ENCODE data around the gene IL9R.

The IL9R gene

GRCh38 chrX:155997436-155997835 is at the start of gene IL9R:
IL9R (plus strand) TSS chrX:155997696; CDS start chrX:155997760, 64 bp downstream.
- Histone ChIP-seq H3K79me2 (no peaks in the 10 kb centered on the region), H3K27ac (no peak within 1 kb of the TSS), H3K9me3 (ENCODE audit: control insufficient read depth, low read length) (no peaks in the 10 kb centered on the region), H3K36me3 (ENCODE audit: control insufficient read depth, insufficient read depth, low read length) (no peaks in the 10 kb centered on the region), H3K4me3 (ENCODE audit: low read depth, low read length) (no peak within 1 kb of the TSS), H3K4me1 (no peaks in the 10 kb centered on the region), H2AFZ (no peak within 1 kb of the TSS), H3K4me2 (ENCODE audit: low read length) (no peak within 1 kb of the TSS), H3K27me3 (ENCODE audit: control insufficient read depth, insufficient read depth, low read length) (no peaks in the 10 kb centered on the region), H3K9ac (no peak within 1 kb of the TSS)
- TF ChIP-seq CTCF (IDR thresholded peaks at IDR 0.05): no peak

GRCh38 chrX:155949098-155949497 is 48.4 kb upstream of the IL9R start:
- H3K4me1 ChIP-seq: no peaks in the 10 kb centered on the region
- H3K9me3 ChIP-seq (ENCODE audit: control insufficient read depth, low read length): no peaks in the 10 kb centered on the region
- H3K4me2 ChIP-seq (ENCODE audit: low read length): no peak overlapping the region
- H3K27me3 ChIP-seq (ENCODE audit: control insufficient read depth, insufficient read depth, low read length): no peaks in the 10 kb centered on the region
- no peak overlapping the region for H2AFZ ChIP-seq
- H3K27ac ChIP-seq: no peak overlapping the region
- TF ChIP-seq CTCF (IDR thresholded peaks at IDR 0.05): no peak
- H3K9ac ChIP-seq: no peak overlapping the region
- H3K4me3 ChIP-seq (ENCODE audit: low read depth, low read length): no peak overlapping the region
- H3K36me3 ChIP-seq (ENCODE audit: control insufficient read depth, insufficient read depth, low read length): no peaks in the 10 kb centered on the region
- no peaks in the 10 kb centered on the region for H3K79me2 ChIP-seq

- Histone ChIP-seq H3K4me2 (ENCODE audit: low read length) (no peak overlapping the region), H3K4me1 (no peaks in the 10 kb centered on the region), H3K9me3 (ENCODE audit: control insufficient read depth, low read length) (no peaks in the 10 kb centered on the region), H3K9ac (no peak overlapping the region), H2AFZ (no peak overlapping the region), H3K79me2 (no peaks in the 10 kb centered on the region), H3K27ac (no peak overlapping the region), H3K27me3 (ENCODE audit: control insufficient read depth, insufficient read depth, low read length) (no peaks in the 10 kb centered on the region), H3K4me3 (ENCODE audit: low read depth, low read length) (no peak overlapping the region), H3K36me3 (ENCODE audit: control insufficient read depth, insufficient read depth, low read length) (no peaks in the 10 kb centered on the region)
- TF ChIP-seq CTCF (IDR thresholded peaks at IDR 0.05): no peak
These were observed 46.2 kb upstream of the IL9R start for GRCh38 chrX:155951237-155951789.

- Histone ChIP-seq H3K36me3 (ENCODE audit: control insufficient read depth, insufficient read depth, low read length) (no peaks in the 10 kb centered on the region), H2AFZ (no peak overlapping the region), H3K4me3 (ENCODE audit: low read depth, low read length) (no peak overlapping the region), H3K79me2 (no peaks in the 10 kb centered on the region), H3K9me3 (ENCODE audit: control insufficient read depth, low read length) (no peaks in the 10 kb centered on the region), H3K4me2 (ENCODE audit: low read length) (no peak overlapping the region), H3K27me3 (ENCODE audit: control insufficient read depth, insufficient read depth, low read length) (no peaks in the 10 kb centered on the region), H3K4me1 (no peaks in the 10 kb centered on the region), H3K9ac (no peak overlapping the region), H3K27ac (no peak overlapping the region)
- no peak for TF ChIP-seq CTCF (IDR thresholded peaks at IDR 0.05)
These were observed 44.4 kb upstream of the IL9R start for GRCh38 chrX:155953055-155953454.

GRCh38 chrX:155954793-155955192 is 42.7 kb upstream of the IL9R start:
- H3K27me3 ChIP-seq (ENCODE audit: control insufficient read depth, insufficient read depth, low read length): no peaks in the 10 kb centered on the region
- no peaks in the 10 kb centered on the region for H3K4me1 ChIP-seq
- H3K79me2 ChIP-seq: no peaks in the 10 kb centered on the region
- H3K4me3 ChIP-seq (ENCODE audit: low read depth, low read length): no peak overlapping the region
- H3K9me3 ChIP-seq (ENCODE audit: control insufficient read depth, low read length): no peaks in the 10 kb centered on the region
- H3K36me3 ChIP-seq (ENCODE audit: control insufficient read depth, insufficient read depth, low read length): no peaks in the 10 kb centered on the region
- no peak overlapping the region for H3K4me2 ChIP-seq (ENCODE audit: low read length)
- no peak overlapping the region for H2AFZ ChIP-seq
- H3K27ac ChIP-seq: no peak overlapping the region
- no peak overlapping the region for H3K9ac ChIP-seq
- no peak for TF ChIP-seq CTCF (IDR thresholded peaks at IDR 0.05)
